HG03064 (cell line): ENCODE results near the gene PRAMEF5.
"Not testable (repeated sequence)": the region's sequence is repeated elsewhere in the genome, so short reads cannot be mapped to it uniquely, and the experiment has no call there.

Source experiments
- ATAC-seq: cut with Tn5 transposase; IDR thresholded peaks from one replicate; pipeline ENCODE4 v1.9.1; 2021; ENCODE audit warnings: low read depth; ENCODE audit not compliant: unreplicated experiment

PRAMEF5 gene

GRCh38 chr1:13253898-13254297 is at the start of gene PRAMEF5:
PRAMEF5 (plus strand) TSS chr1:13254198; CDS start chr1:13259269, 5,071 bp downstream.
- not testable (repeated sequence) for ATAC-seq

DNA sequence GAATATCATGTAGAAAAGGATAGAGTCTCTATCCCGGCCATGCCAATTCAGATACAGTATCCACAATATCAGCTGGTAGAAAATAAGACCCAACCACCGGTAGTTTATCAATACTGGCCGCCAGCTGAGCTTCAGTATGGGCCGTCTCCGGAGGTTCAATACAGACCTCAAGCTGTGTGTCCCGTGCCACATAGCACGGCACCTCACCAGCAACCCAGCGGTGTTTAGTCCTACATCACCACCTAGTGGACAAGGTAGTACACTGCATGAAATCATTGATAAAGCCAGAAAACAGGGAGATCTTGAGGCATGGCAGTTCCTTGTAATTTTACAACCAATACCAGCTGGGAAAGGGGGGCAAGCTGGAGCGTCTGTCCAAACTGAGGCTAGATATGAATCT is 45.3 kb upstream of the PRAMEF5 start:
- not testable (repeated sequence) for ATAC-seq

DNA sequence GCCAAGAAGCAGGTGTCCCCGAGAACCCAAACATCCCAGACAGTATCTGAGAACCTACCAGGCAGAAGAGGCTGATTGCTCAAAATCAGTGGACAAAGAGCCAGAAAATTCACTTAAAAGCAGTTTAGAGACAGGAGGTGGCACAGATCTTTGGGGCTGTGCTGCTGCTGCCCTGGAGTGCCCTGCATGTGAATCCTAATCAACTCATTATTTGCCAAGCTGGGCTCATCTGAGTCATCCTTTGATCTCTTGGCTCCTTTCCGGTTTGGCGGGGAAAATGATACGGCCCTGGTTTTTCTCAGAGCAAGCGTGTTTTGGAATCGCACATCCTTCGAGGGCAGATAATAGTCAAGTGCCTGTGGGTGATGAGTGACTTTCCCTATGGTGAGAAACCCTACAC is 37.4 kb upstream of the PRAMEF5 start:
- not testable (repeated sequence) for ATAC-seq

- ATAC-seq: not testable (repeated sequence)
Observed at GRCh38 chr1:13219203-13219602, 34.8 kb upstream of the PRAMEF5 start.

- ATAC-seq: not testable (repeated sequence)
Observed at GRCh38 chr1:13222788-13223187, 31.2 kb upstream of the PRAMEF5 start.

- no peak for ATAC-seq
Observed at GRCh38 chr1:13224480-13225060, 29.4 kb upstream of the PRAMEF5 start.

GRCh38 chr1:13225675-13226204 is 28.3 kb upstream of the PRAMEF5 start, which contains the start of gene PRAMEF18:
PRAMEF18 (minus strand) TSS chr1:13226154; CDS start chr1:13226106, 48 bp downstream.
- ATAC-seq: not testable (repeated sequence)

- not testable (repeated sequence) for ATAC-seq
Observed at GRCh38 chr1:13227271-13228055, 26.5 kb upstream of the PRAMEF5 start.

DNA sequence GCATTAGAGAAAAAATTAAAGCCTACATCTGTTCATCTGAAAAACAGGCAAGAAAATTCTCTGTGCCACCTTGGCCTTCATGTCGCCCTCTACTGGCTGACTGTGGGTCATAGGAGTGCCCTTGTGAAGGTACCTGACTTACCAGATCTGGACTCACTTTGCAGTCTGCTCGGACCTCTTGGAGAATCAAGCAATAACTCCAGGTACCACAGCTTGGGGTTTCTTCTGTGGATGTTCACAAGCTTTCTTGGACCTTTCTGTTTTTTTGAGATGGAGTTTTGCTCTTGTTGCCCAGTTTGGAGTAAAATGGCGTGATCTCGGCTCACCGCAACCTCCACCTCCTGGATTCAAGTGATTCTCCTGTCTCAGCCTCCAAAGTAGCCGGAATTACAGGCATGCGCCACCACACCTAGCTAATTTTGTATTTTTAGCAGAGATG is 25.6 kb upstream of the PRAMEF5 start:
- no peak for ATAC-seq

GRCh38 chr1:13230096-13230495 is 23.9 kb upstream of the PRAMEF5 start:
- not testable (repeated sequence) for ATAC-seq

DNA sequence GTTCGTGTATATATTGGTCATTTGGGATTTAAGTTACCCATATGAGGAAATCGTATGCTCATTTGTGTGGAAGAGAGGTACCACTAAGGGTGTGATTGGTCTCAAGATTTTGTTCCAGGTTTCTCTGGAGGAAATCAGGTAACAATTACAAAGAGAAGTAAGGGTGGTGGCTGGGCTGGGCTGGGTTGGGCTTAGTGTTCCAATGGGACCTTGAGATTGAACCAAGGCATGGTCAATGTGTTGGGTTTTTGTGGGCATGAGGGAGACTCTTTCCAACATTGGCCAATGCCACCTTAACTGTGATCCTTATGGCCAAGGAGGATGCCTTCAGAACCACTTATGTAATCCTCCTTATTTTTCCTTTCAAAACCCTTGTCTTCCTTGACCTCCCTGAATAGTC is 23.4 kb upstream of the PRAMEF5 start:
- ATAC-seq: not testable (repeated sequence)

DNA sequence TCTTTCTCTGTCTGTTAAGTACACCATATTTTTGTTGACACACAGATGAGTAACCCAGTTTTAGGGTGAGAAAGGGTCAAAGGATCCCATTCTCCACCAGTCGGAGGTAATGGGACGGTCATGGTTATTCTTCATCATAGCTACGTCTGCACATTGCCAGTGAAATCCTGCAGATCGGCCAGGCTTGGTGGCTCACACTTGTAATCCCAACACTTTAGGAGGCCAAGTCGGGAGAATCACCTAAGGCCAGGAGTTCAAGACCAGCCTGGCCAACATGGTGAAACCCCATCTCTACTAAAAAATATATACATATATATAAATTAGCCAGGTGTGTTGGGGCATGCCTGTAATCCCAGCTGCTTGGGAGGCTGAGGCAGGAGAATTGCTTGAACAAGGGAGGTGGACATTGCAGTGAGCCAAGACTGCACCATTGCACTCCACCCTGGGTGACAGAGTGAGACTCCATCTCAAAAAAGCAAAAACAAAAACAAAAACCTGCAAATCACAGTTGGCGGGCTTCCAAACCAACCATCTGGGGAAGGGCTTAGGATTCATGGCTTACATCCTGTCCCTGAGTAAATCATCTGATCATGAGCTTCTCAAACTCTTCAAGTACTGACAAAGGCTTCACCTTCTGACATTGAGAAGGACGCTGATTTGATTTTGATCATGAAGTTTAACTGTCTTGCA is 22.8 kb upstream of the PRAMEF5 start:
- not testable (repeated sequence) for ATAC-seq

GRCh38 chr1:13232056-13232455 is 21.9 kb upstream of the PRAMEF5 start:
- not testable (repeated sequence) for ATAC-seq

- not testable (repeated sequence) for ATAC-seq
Observed at GRCh38 chr1:13234057-13234456, 19.9 kb upstream of the PRAMEF5 start.

GRCh38 chr1:13237572-13237971 is 16.4 kb upstream of the PRAMEF5 start:
- ATAC-seq: not testable (repeated sequence)

GRCh38 chr1:13239633-13240032 is 14.4 kb upstream of the PRAMEF5 start:
- ATAC-seq: not testable (repeated sequence)

DNA sequence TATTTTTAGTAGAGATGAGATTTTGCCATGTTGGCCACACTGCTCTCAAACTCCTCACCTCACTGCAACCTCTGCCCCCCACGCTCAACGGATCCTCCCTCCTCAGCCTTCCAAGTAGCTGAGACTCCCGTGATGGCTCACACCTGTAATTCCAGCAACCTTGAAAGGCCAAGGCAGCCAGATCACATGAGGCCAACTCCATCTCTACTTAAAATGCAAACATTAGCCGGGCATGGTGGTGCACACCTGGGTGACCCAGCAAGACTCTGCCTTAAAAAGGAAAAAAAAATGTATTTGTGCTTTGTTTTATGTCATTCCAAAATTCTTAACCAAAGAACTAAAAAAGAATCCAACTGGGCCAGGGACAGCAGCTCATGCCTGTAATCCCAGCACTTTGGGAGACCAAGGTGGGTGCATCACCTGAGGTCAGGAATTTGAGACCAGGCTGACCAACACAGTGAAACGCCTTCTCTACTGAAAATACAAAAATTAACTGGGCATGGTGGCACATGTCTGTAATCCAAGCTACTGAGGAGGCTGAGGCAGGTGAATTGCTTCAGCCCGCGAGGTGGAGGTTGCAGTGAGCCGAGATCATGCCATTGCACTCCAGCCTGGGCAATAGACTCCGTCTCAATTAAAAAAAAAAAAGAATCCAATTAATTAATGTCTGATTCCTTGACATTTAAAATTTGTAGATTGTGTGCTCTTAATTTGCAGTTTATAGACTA is 10.3 kb upstream of the PRAMEF5 start:
- not testable (repeated sequence) for ATAC-seq

DNA sequence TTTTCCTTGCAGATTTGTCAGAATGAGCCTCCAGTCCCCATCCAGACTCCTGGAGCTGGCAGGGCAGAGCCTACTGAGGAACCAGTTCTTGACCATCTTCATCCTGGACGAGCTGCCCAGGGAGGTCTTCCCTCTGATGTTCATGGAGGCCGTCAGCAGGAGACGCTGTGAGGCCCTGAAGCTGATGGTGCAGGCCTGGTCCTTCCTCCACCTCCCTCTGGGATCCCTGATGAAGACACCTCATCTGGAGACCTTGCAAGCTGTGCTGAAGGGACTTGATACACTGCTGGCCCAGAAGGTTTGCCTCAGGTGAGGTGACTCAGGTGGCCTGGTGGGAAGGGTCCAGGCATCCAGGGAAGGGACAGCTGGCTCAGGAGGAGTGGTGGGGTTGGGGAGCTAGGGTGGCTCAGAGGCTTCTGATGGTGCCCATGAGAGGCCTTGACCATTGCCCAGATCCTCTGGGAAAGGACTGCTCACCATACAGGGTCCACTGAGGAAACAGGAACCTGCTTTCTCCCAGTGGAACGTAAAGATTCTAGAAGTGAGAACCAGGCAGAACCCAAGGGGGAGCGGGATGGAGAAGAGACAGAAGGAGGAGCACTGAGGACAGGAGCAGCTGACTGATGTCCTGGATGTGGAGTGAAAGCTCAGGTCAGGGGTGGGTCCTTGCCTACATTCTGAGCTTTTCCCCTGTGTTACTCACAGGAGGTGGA is 8.0 kb upstream of the PRAMEF5 start:
- not testable (repeated sequence) for ATAC-seq

DNA sequence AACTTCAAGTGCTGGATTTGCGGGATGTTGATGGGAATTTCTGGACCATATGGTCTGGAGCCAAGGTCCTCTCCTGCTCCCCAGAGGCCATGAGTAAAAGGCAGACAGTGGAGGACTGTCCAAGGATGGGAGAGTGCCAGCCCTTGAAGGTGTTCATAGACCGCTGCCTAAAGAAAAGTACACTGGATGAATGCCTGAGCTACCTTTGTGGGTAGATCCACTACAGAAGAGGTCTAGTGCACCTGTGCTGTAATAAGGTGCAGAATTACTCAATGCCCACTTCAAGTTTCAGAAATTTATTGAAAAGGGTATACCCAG is 7.5 kb upstream of the PRAMEF5 start:
- ATAC-seq: not testable (repeated sequence)

- not testable (repeated sequence) for ATAC-seq
Observed at GRCh38 chr1:13247122-13247521, 6.9 kb upstream of the PRAMEF5 start.
